ENCODE data around the gene FAM20C. TPM values are rescaled to one million over a fixed set of nuclear protein-coding genes. Genes with fewer than 3 reads are reported as not detected.

FAM20C gene
- total RNA-seq, 3 donors from 2014 or later, result 0.47 to 2.0 (median 1.7) TPM

GRCh38 chr7:265998-266850 is 73.9 kb downstream of the FAM20C start:
- ATAC-seq (no peak), DNase-seq (no peak)
- H3K9me3 Mint-ChIP-seq, result no peaks in the 10 kb centered on the region
- H3K36me3 Mint-ChIP-seq (ENCODE audit: insufficient read depth), result no peaks in the 10 kb centered on the region
- no peaks in the 10 kb centered on the region for H3K4me1 Mint-ChIP-seq (ENCODE audit: low read depth)
- H3K4me3 Mint-ChIP-seq, result no peak overlapping the region
- no peaks in the 10 kb centered on the region for H3K27me3 Mint-ChIP-seq (ENCODE audit: low read depth)

GRCh38 chr7:266851-267840 is 74.8 kb downstream of the FAM20C start:
- no peaks in the 10 kb centered on the region for H3K9me3 Mint-ChIP-seq
- no peak overlapping the region for H3K4me3 Mint-ChIP-seq
- H3K4me1 Mint-ChIP-seq (ENCODE audit: low read depth), result no peaks in the 10 kb centered on the region
- H3K36me3 Mint-ChIP-seq (ENCODE audit: insufficient read depth), result no peaks in the 10 kb centered on the region
- no peaks in the 10 kb centered on the region for H3K27me3 Mint-ChIP-seq (ENCODE audit: low read depth)
- DNase-seq (no peak), ATAC-seq (no peak)

GRCh38 chr7:268991-269390 is 76.6 kb downstream of the FAM20C start:
- ATAC-seq (no peak), DNase-seq (no peak)
- Mint-ChIP-seq H3K4me1 (ENCODE audit: low read depth) (no peaks in the 10 kb centered on the region), H3K4me3 (no peak overlapping the region), H3K9me3 (peaks cover 12% of the 10 kb centered on the region), H3K36me3 (ENCODE audit: insufficient read depth) (peaks cover 1% of the 10 kb centered on the region), H3K27me3 (ENCODE audit: low read depth) (peaks cover 2% of the 10 kb centered on the region)

- DNase-seq (no peak), ATAC-seq (no peak)
- H3K4me3 Mint-ChIP-seq, result no peak overlapping the region
- H3K36me3 Mint-ChIP-seq (ENCODE audit: insufficient read depth), result peaks cover 1% of the 10 kb centered on the region
- H3K27me3 Mint-ChIP-seq (ENCODE audit: low read depth), result peaks cover 2% of the 10 kb centered on the region
- no peaks in the 10 kb centered on the region for H3K4me1 Mint-ChIP-seq (ENCODE audit: low read depth)
- H3K9me3 Mint-ChIP-seq, result peaks cover 19% of the 10 kb centered on the region
These were observed 77.3 kb downstream of the FAM20C start for GRCh38 chr7:269721-270120.

GRCh38 chr7:270351-270983 is 78.1 kb downstream of the FAM20C start:
- Mint-ChIP-seq H3K4me1 (ENCODE audit: low read depth) (no peaks in the 10 kb centered on the region), H3K27me3 (ENCODE audit: low read depth) (peaks cover 2% of the 10 kb centered on the region)
- no peak for ATAC-seq

GRCh38 chr7:271266-272107 is 79.1 kb downstream of the FAM20C start:
- Mint-ChIP-seq H3K9me3 (peaks cover 24% of the 10 kb centered on the region), H3K27me3 (ENCODE audit: low read depth) (peaks cover 2% of the 10 kb centered on the region), H3K4me3 (no peak overlapping the region), H3K4me1 (ENCODE audit: low read depth) (no peaks in the 10 kb centered on the region), H3K36me3 (ENCODE audit: insufficient read depth) (peaks cover 1% of the 10 kb centered on the region)
- no peak for ATAC-seq
- no peak for DNase-seq

More at GRCh38 chr7:270351-270983, 78.1 kb downstream of the FAM20C start:
- Mint-ChIP-seq H3K36me3 (ENCODE audit: insufficient read depth) (peaks cover 1% of the 10 kb centered on the region), H3K9me3 (peaks cover 24% of the 10 kb centered on the region), H3K4me3 (no peak overlapping the region)
- no peak for DNase-seq

GRCh38 chr7:272108-272615 is 79.8 kb downstream of the FAM20C start:
- ATAC-seq (no peak), DNase-seq (no peak)
- no peaks in the 10 kb centered on the region for H3K4me1 Mint-ChIP-seq (ENCODE audit: low read depth)
- peaks cover 2% of the 10 kb centered on the region for H3K27me3 Mint-ChIP-seq (ENCODE audit: low read depth)
- H3K36me3 Mint-ChIP-seq (ENCODE audit: insufficient read depth), result peaks cover 1% of the 10 kb centered on the region
- peaks cover 24% of the 10 kb centered on the region for H3K9me3 Mint-ChIP-seq
- no peak overlapping the region for H3K4me3 Mint-ChIP-seq

GRCh38 chr7:272631-273030 is 80.3 kb downstream of the FAM20C start:
- Mint-ChIP-seq H3K36me3 (ENCODE audit: insufficient read depth) (peaks cover 1% of the 10 kb centered on the region), H3K9me3 (peaks cover 24% of the 10 kb centered on the region), H3K27me3 (ENCODE audit: low read depth) (peaks cover 2% of the 10 kb centered on the region), H3K4me3 (no peak overlapping the region), H3K4me1 (ENCODE audit: low read depth) (no peaks in the 10 kb centered on the region)
- no peak for DNase-seq
- no peak for ATAC-seq

GRCh38 chr7:273327-273726 is 81.0 kb downstream of the FAM20C start:
- H3K9me3 Mint-ChIP-seq, result peaks cover 24% of the 10 kb centered on the region
- DNase-seq, result no peak
- no peaks in the 10 kb centered on the region for H3K4me1 Mint-ChIP-seq (ENCODE audit: low read depth)
- no peak overlapping the region for H3K4me3 Mint-ChIP-seq
- H3K27me3 Mint-ChIP-seq (ENCODE audit: low read depth), result peaks cover 3% of the 10 kb centered on the region
- no peak for ATAC-seq
- H3K36me3 Mint-ChIP-seq (ENCODE audit: insufficient read depth), result peaks cover 1% of the 10 kb centered on the region

- Mint-ChIP-seq H3K36me3 (ENCODE audit: insufficient read depth) (peaks cover 1% of the 10 kb centered on the region), H3K4me1 (ENCODE audit: low read depth) (no peaks in the 10 kb centered on the region), H3K4me3 (no peak overlapping the region), H3K27me3 (ENCODE audit: low read depth) (peaks cover 3% of the 10 kb centered on the region), H3K9me3 (peaks cover 24% of the 10 kb centered on the region)
- ATAC-seq (no peak), DNase-seq (no peak)
These were observed 81.9 kb downstream of the FAM20C start for GRCh38 chr7:274266-274665.

- peaks cover 1% of the 10 kb centered on the region for H3K36me3 Mint-ChIP-seq (ENCODE audit: insufficient read depth)
- H3K4me3 Mint-ChIP-seq, result no peak overlapping the region
- ATAC-seq (no peak), DNase-seq (no peak)
- peaks cover 11% of the 10 kb centered on the region for H3K27me3 Mint-ChIP-seq (ENCODE audit: low read depth)
- H3K4me1 Mint-ChIP-seq (ENCODE audit: low read depth), result no peaks in the 10 kb centered on the region
- peaks cover 24% of the 10 kb centered on the region for H3K9me3 Mint-ChIP-seq
These were observed 84.0 kb downstream of the FAM20C start for GRCh38 chr7:276230-276835.

- H3K36me3 Mint-ChIP-seq (ENCODE audit: insufficient read depth), result peaks cover 1% of the 10 kb centered on the region
- no peak for ATAC-seq
- DNase-seq, result no peak
- no peak overlapping the region for H3K4me3 Mint-ChIP-seq
- H3K4me1 Mint-ChIP-seq (ENCODE audit: low read depth), result no peaks in the 10 kb centered on the region
- H3K27me3 Mint-ChIP-seq (ENCODE audit: low read depth), result peaks cover 11% of the 10 kb centered on the region
- H3K9me3 Mint-ChIP-seq, result peaks cover 24% of the 10 kb centered on the region
These were observed 84.9 kb downstream of the FAM20C start for GRCh38 chr7:277228-277627.

- H3K36me3 Mint-ChIP-seq (ENCODE audit: insufficient read depth), result no peaks in the 10 kb centered on the region
- H3K4me3 Mint-ChIP-seq, result no peak overlapping the region
- H3K27me3 Mint-ChIP-seq (ENCODE audit: low read depth), result peaks cover 9% of the 10 kb centered on the region
- no peak for ATAC-seq
- peaks cover 18% of the 10 kb centered on the region for H3K9me3 Mint-ChIP-seq
- H3K4me1 Mint-ChIP-seq (ENCODE audit: low read depth), result no peaks in the 10 kb centered on the region
- DNase-seq, result no peak
These were observed 85.7 kb downstream of the FAM20C start for GRCh38 chr7:278081-278480.
